Fibroblast of skin of left quadriceps (primary cell): Measurements from ENCODE around the gene ZNF182.
"Not testable (repeated sequence)": the region's sequence is repeated elsewhere in the genome, so short reads cannot be mapped to it uniquely, and the experiment has no call there.

Experiments
- DNase-seq, 2 experiments: peaks; one replicate each; pipeline ENCODE4 v3.0.0-alpha.2; 2013; ENCODE audit warnings: low read depth in 2 of 2

The ZNF182 gene

GRCh38 chrX:48003758-48004457 lies at the start of gene ZNF182:
ZNF182 (minus strand) TSS chrX:48003989; CDS start chrX:48002609, 1,380 bp downstream.
- peak; percentile 74 to 75 for DNase-seq

GRCh38 chrX:48046846-48047245 lies 43.1 kb upstream of the ZNF182 start:
- DNase-seq = no peak

- DNase-seq = peak; percentile 41 to 53
Observed at GRCh38 chrX:48045410-48046311, 41.9 kb upstream of the ZNF182 start.

- DNase-seq = no peak
Observed at GRCh38 chrX:48043056-48043455, 39.3 kb upstream of the ZNF182 start.

- DNase-seq = no peak
Observed at GRCh38 chrX:48035891-48036290, 32.1 kb upstream of the ZNF182 start.

- DNase-seq = not testable (repeated sequence)
Observed at GRCh38 chrX:48030641-48031173, 26.9 kb upstream of the ZNF182 start.

GRCh38 chrX:48030237-48030636 lies 26.4 kb upstream of the ZNF182 start:
- no peak for DNase-seq

- DNase-seq = no peak
Observed at GRCh38 chrX:48028091-48028490, 24.3 kb upstream of the ZNF182 start.

GRCh38 chrX:48027545-48027944 lies 23.8 kb upstream of the ZNF182 start:
- DNase-seq = not testable (repeated sequence)

GRCh38 chrX:48025561-48025960 lies 21.8 kb upstream of the ZNF182 start:
- peak in 1 of 2 experiments; percentile 18 for DNase-seq

GRCh38 chrX:48022738-48023137 lies 18.9 kb upstream of the ZNF182 start:
- DNase-seq = no peak

- no peak for DNase-seq
Observed at GRCh38 chrX:48022100-48022499, 18.3 kb upstream of the ZNF182 start.

GRCh38 chrX:48021026-48021900 lies 17.5 kb upstream of the ZNF182 start:
- DNase-seq = peak; percentile 75 to 77

- DNase-seq = not testable (repeated sequence)
Observed at GRCh38 chrX:48020472-48020871, 16.7 kb upstream of the ZNF182 start.

GRCh38 chrX:48019892-48020291 lies 16.1 kb upstream of the ZNF182 start:
- DNase-seq = not testable (repeated sequence)

GRCh38 chrX:48016583-48017310 lies 13.0 kb upstream of the ZNF182 start:
- DNase-seq = not testable (repeated sequence)

GRCh38 chrX:48009445-48009960 lies 5.7 kb upstream of the ZNF182 start:
- DNase-seq = not testable (repeated sequence)

GRCh38 chrX:48006688-48007087 lies 2.9 kb upstream of the ZNF182 start, which contains the start of gene SPACA5:
SPACA5 (plus strand) TSS chrX:48006988; CDS start chrX:48007803, 815 bp downstream.
- DNase-seq = not testable (repeated sequence)

- DNase-seq = no peak
Observed at GRCh38 chrX:48003367-48003757, 427 bp downstream of the ZNF182 start.

- DNase-seq = no peak
Observed at GRCh38 chrX:48002929-48003328, 860 bp downstream of the ZNF182 start.
